ENCODE measurements around the gene SYT15B. TPM values are rescaled to one million over a fixed set of nuclear protein-coding genes. Genes with fewer than 3 reads are reported as not detected.

SYT15B gene
- total RNA-seq: 0.05 and 1.5 TPM in 2 replicates

DNA sequence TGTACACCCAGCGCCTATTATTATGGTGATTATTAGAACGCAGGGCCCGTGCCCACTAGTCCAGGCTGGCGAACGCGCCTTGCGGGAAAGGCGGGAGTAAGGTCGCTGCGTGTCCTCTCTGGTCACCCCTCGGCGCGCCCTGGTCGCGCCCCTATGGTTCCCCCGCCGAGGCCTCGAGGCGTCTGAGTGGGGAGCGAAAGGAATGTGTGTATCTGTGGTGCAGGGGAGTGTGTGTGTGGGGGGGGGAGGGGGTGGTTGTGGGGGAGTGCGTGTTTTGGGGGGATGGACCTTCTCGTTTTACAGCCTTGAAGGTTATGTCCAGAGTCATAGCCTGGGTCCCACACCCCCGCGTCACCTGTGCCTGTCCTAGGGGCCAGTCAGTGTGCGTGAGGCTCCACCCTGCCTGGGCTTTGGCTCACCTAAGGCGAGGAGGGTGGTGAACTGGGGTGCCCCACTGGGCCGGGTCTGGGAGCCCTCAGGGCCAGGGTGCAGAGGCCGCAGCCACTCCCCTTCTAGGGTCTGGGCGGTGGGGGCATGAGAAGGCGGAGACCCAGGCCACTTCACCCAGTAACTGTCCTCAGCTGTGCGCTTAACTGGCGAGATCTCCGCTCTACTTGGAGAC lies at the start of gene SYT15B:
Gene SYT15B (minus strand): TSS at position 39 of the 622 bp plus-strand sequence. CDS start 952 bp downstream, outside the sequence.

Other genes with a start within 250 kb of the SYT15B start
- 4.8 and 5.5 TPM in 2 replicates for gene AGAP9, start 240.0 kb downstream of the SYT15B start, total RNA-seq
- 0.37 and 1.5 TPM in 2 replicates for gene NPY4R2, start 155.1 kb upstream of the SYT15B start, total RNA-seq
- not detected in 2 replicates for gene FAM25C, start 236.2 kb upstream of the SYT15B start, total RNA-seq